CD14-positive monocyte (primary cell): ENCODE measurements around the gene LRWD1. TPM values are rescaled to one million over a fixed set of nuclear protein-coding genes. Genes with fewer than 3 reads are reported as not detected.
"Not testable (repeated sequence)": the region's sequence is repeated elsewhere in the genome, so short reads cannot be mapped to it uniquely, and the experiment has no call there.

Experiments
- DNase-seq, 3 donors: peaks; one replicate each; pipeline ENCODE4 v3.0.0-alpha.2; 2011 to 2022
- H2AFZ ChIP-seq: 2 replicates; pipeline ENCODE4 v1.6.0; 2012; ENCODE audit warnings: mild to moderate bottlenecking, low read depth, low read length, inconsistent platforms; ENCODE audit not compliant: insufficient read depth, poor library complexity, severe bottlenecking
- H3K27ac ChIP-seq, 2 donors: 1 replicate in 1 of 2; 2 replicates in 1 of 2; pipeline ENCODE4 v1.5.1; 2012 to 2013; ENCODE audit warnings: low read length in 2 of 2, control low read depth in 1 of 2, inconsistent platforms in 1 of 2, low read depth in 1 of 2, mild to moderate bottlenecking in 1 of 2
- H3K27me3 ChIP-seq, 2 donors: one replicate each; pipeline versions ENCODE4 v1.6.0 to v1.6.1; 2011 to 2013; ENCODE audit warnings: low read length in 2 of 2; ENCODE audit not compliant: control insufficient read depth in 2 of 2, insufficient read depth in 2 of 2
- H3K36me3 ChIP-seq, 2 donors: replicated peaks in 1 of 2; 1 replicate in 1 of 2; 2 replicates in 1 of 2; pipeline versions ENCODE4 v1.5.1 to v1.6.1; 2012 to 2013; ENCODE audit warnings: low read length in 2 of 2, control low read depth in 1 of 2, inconsistent platforms in 1 of 2, mild to moderate bottlenecking in 1 of 2; ENCODE audit not compliant: insufficient read depth in 2 of 2, control insufficient read depth in 1 of 2
- H3K4me1 ChIP-seq, 2 donors: 1 replicate in 1 of 2; 2 replicates in 1 of 2; pipeline versions ENCODE4 v1.5.1 to v1.6.1; 2012 to 2013; ENCODE audit warnings: low read length in 2 of 2, control low read depth in 1 of 2, inconsistent platforms in 1 of 2, mild to moderate bottlenecking in 1 of 2, moderate library complexity in 1 of 2; ENCODE audit not compliant: insufficient read depth in 2 of 2, control insufficient read depth in 1 of 2
- H3K4me2 ChIP-seq: replicated peaks from 2 replicates; pipeline ENCODE3; 2012; ENCODE audit warnings: low read length, moderate library complexity, mild to moderate bottlenecking; ENCODE audit not compliant: poor library complexity, severe bottlenecking; ENCODE audit errors: extremely low read depth
- H3K4me3 ChIP-seq, 3 experiments: fragments of 200-600 bp in 1 of 3; sonication (generic) in 1 of 3; replicated peaks in 1 of 3; 1 replicate in 2 of 3; 2 replicates in 1 of 3; pipeline ENCODE4 v1.5.1; 2011 to 2013; ENCODE audit warnings: low read length in 3 of 3, mild to moderate bottlenecking in 3 of 3, control low read depth in 2 of 3, low read depth in 2 of 3, inconsistent platforms in 1 of 3, moderate library complexity in 1 of 3
- H3K79me2 ChIP-seq: 2 replicates; pipeline ENCODE4 v1.6.0; 2012; ENCODE audit warnings: mild to moderate bottlenecking, control low read depth, inconsistent platforms, low read length, moderate library complexity; ENCODE audit not compliant: insufficient read depth
- H3K9ac ChIP-seq: 2 replicates; pipeline ENCODE4 v1.6.0; 2017; ENCODE audit warnings: low read length, mild to moderate bottlenecking; ENCODE audit not compliant: insufficient read depth, poor library complexity, severe bottlenecking
- H3K9me3 ChIP-seq, 2 donors: replicated peaks in 1 of 2; 1 replicate in 1 of 2; 2 replicates in 1 of 2; pipeline versions ENCODE4 v1.5.1 to v1.6.1; 2012 to 2013; ENCODE audit warnings: low read length in 2 of 2, control low read depth in 1 of 2; ENCODE audit not compliant: control insufficient read depth in 1 of 2, insufficient read depth in 1 of 2
- H4K20me1 ChIP-seq: 2 replicates; pipeline ENCODE4 v1.6.0; 2012; ENCODE audit warnings: mild to moderate bottlenecking, low read length, control low read depth, moderate library complexity; ENCODE audit not compliant: insufficient read depth
- H3K27ac Mint-ChIP-seq, 7 donors: one replicate each; pipeline ENCODE4 v1.8.0; 2020; ENCODE audit warnings: mild to moderate bottlenecking in 7 of 7, mixed read lengths in 7 of 7, moderate library complexity in 6 of 7, inconsistent platforms in 2 of 7
- H3K27me3 Mint-ChIP-seq, 3 donors: one replicate each; pipeline ENCODE4 v1.8.0; 2021 to 2022; ENCODE audit warnings: low read depth in 3 of 3, mild to moderate bottlenecking in 3 of 3, mixed read lengths in 3 of 3, moderate library complexity in 3 of 3, inconsistent platforms in 1 of 3
- H3K36me3 Mint-ChIP-seq, 2 donors: one replicate each; pipeline ENCODE4 v1.8.0; 2020; ENCODE audit warnings: mixed read lengths in 2 of 2, inconsistent platforms in 1 of 2, mild to moderate bottlenecking in 1 of 2
- H3K4me1 Mint-ChIP-seq: one replicate; pipeline ENCODE4 v1.8.0; 2020; ENCODE audit warnings: mild to moderate bottlenecking, mixed read lengths
- H3K4me3 Mint-ChIP-seq, 2 donors: one replicate each; pipeline ENCODE4 v1.8.0; 2020; ENCODE audit warnings: mild to moderate bottlenecking in 2 of 2, mixed read lengths in 2 of 2, moderate library complexity in 1 of 2
- H3K9me3 Mint-ChIP-seq, 7 donors: one replicate each; pipeline ENCODE4 v1.8.0; 2020 to 2022; ENCODE audit warnings: mixed read lengths in 7 of 7, mild to moderate bottlenecking in 6 of 7, moderate library complexity in 6 of 7, inconsistent platforms in 2 of 7
- WGBS: methylation state at CpG from one replicate; pipeline ENCODE4 v1.1.5; 2013; ENCODE audit warnings: missing lambda C conversion rate; ENCODE audit not compliant: insufficient coverage; 5-methylcytosine and 5-hydroxymethylcytosine counted together
- intact Hi-C, 2 donors: fragments of 100-400 bp; cut with micrococcal nuclease; formaldehyde crosslinking; loops; one replicate each; pipeline versions ENCODE4 v1.15.0 to v1.15.1; 2023
- polyA plus RNA-seq, 3 donors: library from polyadenylated mRNA; depleted of rRNA in 1 of 3; unstranded in 2 of 3; stranded (reverse) in 1 of 3; fragments of 300-500 nt in 2 of 3; fragments of >200 nt in 1 of 3; fragmentation: Illumina TruSeq in 2 of 3; gene quantifications; 1 replicate in 2 of 3; 2 replicates in 1 of 3; pipeline ENCODE4 v1.2.3, GENCODE V29; 2012 to 2021

Gene LRWD1
- polyA plus RNA-seq, 3 donors: 5.4 to 10.7 (median 6.1) TPM

- H3K79me2 ChIP-seq, DNase-seq, H3K4me1 Mint-ChIP-seq, H3K27ac Mint-ChIP-seq, H3K9me3 ChIP-seq, intact Hi-C loops, H3K4me3 Mint-ChIP-seq, H3K27ac ChIP-seq, H3K9ac ChIP-seq, H3K36me3 Mint-ChIP-seq, H3K4me3 ChIP-seq, H4K20me1 ChIP-seq, H3K4me1 ChIP-seq, H2AFZ ChIP-seq, H3K9me3 Mint-ChIP-seq, H3K4me2 ChIP-seq, H3K36me3 ChIP-seq, H3K27me3 Mint-ChIP-seq, H3K27me3 ChIP-seq: not testable (repeated sequence)
- WGBS: no CpG with 5 or more reads among the region's 5 CpGs
Observed at GRCh38 chr7:102520797-102521196, 56.0 kb downstream of the LRWD1 start.

Other genes starting within 250 kb of the LRWD1 start
- 10 to 100 TPM in 1 of 3 donors, 1 to 10 TPM in 2; 3.8 to 26.3 (median 4.7) TPM for gene SH2B2, start 178.1 kb upstream of the LRWD1 start, polyA plus RNA-seq
- gene SPDYE6, start 108.5 kb upstream of the LRWD1 start, polyA plus RNA-seq: under 1 TPM in 2 of 3 donors, not detected in 1; 0.12 to 0.29 TPM
- gene PRKRIP1, start 68.6 kb upstream of the LRWD1 start, polyA plus RNA-seq: 10 to 100 TPM in 1 of 3 donors, 1 to 10 TPM in 2; 6.6 to 27.0 (median 7.4) TPM
- 10 to 100 TPM; 27.5 to 50.0 (median 38.2) TPM for gene ORAI2, start 31.4 kb upstream of the LRWD1 start, polyA plus RNA-seq
- 10 to 100 TPM in 1 of 3 donors, 1 to 10 TPM in 2; 2.9 to 11.8 (median 9.7) TPM for gene ALKBH4, start 121 bp upstream of the LRWD1 start, polyA plus RNA-seq
- gene POLR2J, start 13.9 kb downstream of the LRWD1 start, polyA plus RNA-seq: 100 to 1,000 TPM in 1 of 3 donors, 10 to 100 TPM in 2; 65.7 to 104 (median 85.0) TPM
- 10 to 100 TPM in 2 of 3 donors, 1 to 10 TPM in 1; 6.3 to 24.1 (median 20.1) TPM for gene RASA4B, start 52.8 kb downstream of the LRWD1 start, polyA plus RNA-seq
- gene UPK3BL2, start 78.7 kb downstream of the LRWD1 start, polyA plus RNA-seq: 10 to 100 TPM in 1 of 3 donors, under 1 TPM in 2; 0.30 to 94.8 (median 0.39) TPM
- gene SPDYE2, start 86.2 kb downstream of the LRWD1 start, polyA plus RNA-seq: not detected
- gene POLR2J3, start 107.6 kb downstream of the LRWD1 start, polyA plus RNA-seq: 100 to 1,000 TPM in 1 of 3 donors, 10 to 100 TPM in 2; 24.4 to 133 (median 24.9) TPM
- 10 to 100 TPM; 13.9 to 64.5 (median 18.6) TPM for gene RASA4, start 151.8 kb downstream of the LRWD1 start, polyA plus RNA-seq
- gene UPK3BL1, start 177.8 kb downstream of the LRWD1 start, polyA plus RNA-seq: 100 to 1,000 TPM in 1 of 3 donors, 10 to 100 TPM in 2; 19.6 to 101 (median 21.6) TPM
- not detected for gene SPDYE2B, start 185.3 kb downstream of the LRWD1 start, polyA plus RNA-seq
- 1 to 10 TPM; 1.1 to 5.5 (median 1.2) TPM for gene POLR2J2, start 206.7 kb downstream of the LRWD1 start, polyA plus RNA-seq